Neural cell (in vitro differentiated cells): ENCODE measurements around the gene IFNE. TPM values are rescaled to one million over a fixed set of nuclear protein-coding genes. Genes with fewer than 3 reads are reported as not detected.

ENCODE experiments used
- H2AFZ ChIP-seq: fragments of 200-600, 300-800 bp; sonication (generic), shearing (Covaris generic); 2 replicates; pipeline ENCODE4 v1.6.0; 2014; ENCODE audit warnings: low read depth, mild to moderate bottlenecking, antibody characterized with exemption, low read length, moderate library complexity
- H3F3A ChIP-seq: fragments of 200-600 bp; shearing (Covaris generic); 2 replicates; pipeline ENCODE4 v1.6.1; 2016; ENCODE audit warnings: mild to moderate bottlenecking, moderate library complexity, mixed read lengths, antibody characterized with exemption, low read length; ENCODE audit not compliant: insufficient read depth, poor library complexity, severe bottlenecking
- H3K27ac ChIP-seq: fragments of 200-600, 300-800 bp; sonication (generic), shearing (Covaris generic); 2 replicates; pipeline ENCODE4 v1.5.1; 2014; ENCODE audit warnings: mild to moderate bottlenecking, low read length, moderate library complexity
- H3K27me3 ChIP-seq: fragments of 300-800, 200-600 bp; sonication (generic), shearing (Covaris generic); 2 replicates; pipeline ENCODE4 v1.6.0; 2014; ENCODE audit warnings: mild to moderate bottlenecking, low read depth, low read length, moderate library complexity; ENCODE audit not compliant: insufficient read depth
- H3K36me3 ChIP-seq: fragments of 300-800, 200-600 bp; sonication (generic), shearing (Covaris generic); 2 replicates; pipeline ENCODE4 v1.5.1; 2014; ENCODE audit warnings: mild to moderate bottlenecking, antibody characterized with exemption, low read length, moderate library complexity; ENCODE audit not compliant: insufficient read depth
- H3K4me2 ChIP-seq: fragments of 300-800, 200-600 bp; sonication (generic), shearing (Covaris generic); 2 replicates; pipeline ENCODE4 v1.6.0; 2014; ENCODE audit warnings: mild to moderate bottlenecking, low read length
- H3K4me3 ChIP-seq: fragments of 300-800, 200-600 bp; sonication (generic), shearing (Covaris generic); 2 replicates; pipeline ENCODE4 v1.5.1; 2014; ENCODE audit warnings: mild to moderate bottlenecking, low read length, moderate library complexity
- H3K79me2 ChIP-seq: fragments of 200-600 bp; shearing (Covaris generic); replicated peaks from 2 replicates; pipeline ENCODE4 v1.6.0; 2014; ENCODE audit warnings: mild to moderate bottlenecking, low read length, moderate library complexity; ENCODE audit not compliant: insufficient read depth
- H3K9ac ChIP-seq: fragments of 300-800, 200-600 bp; sonication (generic), shearing (Covaris generic); 2 replicates; pipeline ENCODE4 v1.6.1; 2016; ENCODE audit warnings: mild to moderate bottlenecking, low read length, mixed read lengths
- H3K9me2 ChIP-seq: fragments of 200-600 bp; shearing (Covaris generic); 2 replicates; pipeline ENCODE4 v1.6.1; 2016; ENCODE audit warnings: mild to moderate bottlenecking, low read length, mixed read lengths; ENCODE audit not compliant: insufficient read depth
- H3K9me3 ChIP-seq: fragments of 200-600, 300-800 bp; sonication (generic), shearing (Covaris generic); 2 replicates; pipeline ENCODE4 v1.6.1; 2016; ENCODE audit warnings: mild to moderate bottlenecking, mixed run types, low read length, moderate library complexity, mixed read lengths
- H4K20me1 ChIP-seq: fragments of 200-600 bp; shearing (Covaris generic); 2 replicates; pipeline ENCODE4 v1.6.1; 2016; ENCODE audit warnings: mild to moderate bottlenecking, mixed run types; ENCODE audit not compliant: insufficient read depth
- CTCF ChIP-seq: fragments of 450-650 bp; IDR thresholded peaks from 2 replicates; pipeline ENCODE4 v1.5.1; 2014; ENCODE audit warnings: antibody characterized with exemption, mild to moderate bottlenecking, moderate library complexity; ENCODE audit not compliant: poor library complexity, severe bottlenecking
- EP300 ChIP-seq: fragments of 450-650 bp; conservative IDR thresholded peaks from 2 replicates; pipeline ENCODE4 v1.6.1; 2014; ENCODE audit warnings: antibody characterized with exemption, mild to moderate bottlenecking, moderate library complexity; ENCODE audit not compliant: poor library complexity, severe bottlenecking
- EZH2 ChIP-seq: fragments of 200-600, 300-800 bp; shearing (Covaris generic), sonication (generic); IDR thresholded peaks from 2 replicates; pipeline ENCODE4 v1.6.1; 2014; ENCODE audit warnings: antibody characterized with exemption, low read length, borderline replicate concordance, mild to moderate bottlenecking; ENCODE audit not compliant: insufficient read depth, poor library complexity, severe bottlenecking
- MXI1 ChIP-seq: fragments of 450-650 bp; conservative IDR thresholded peaks from 2 replicates; pipeline ENCODE4 v1.6.1; 2014; ENCODE audit warnings: antibody characterized with exemption, mild to moderate bottlenecking; ENCODE audit not compliant: poor library complexity, severe bottlenecking
- POLR2AphosphoS5 ChIP-seq: IDR thresholded peaks from 2 replicates; pipeline ENCODE4 v1.6.1; 2012
- RAD21 ChIP-seq: fragments of 450-650 bp; conservative IDR thresholded peaks from 2 replicates; pipeline ENCODE4 v1.6.1; 2014; ENCODE audit warnings: antibody characterized with exemption, mild to moderate bottlenecking, moderate library complexity
- REST ChIP-seq: IDR thresholded peaks from 2 replicates; pipeline ENCODE4 v1.6.1; 2012; ENCODE audit warnings: borderline replicate concordance
- SMC3 ChIP-seq: fragments of 450-650 bp; conservative IDR thresholded peaks from 2 replicates; pipeline ENCODE4 v1.6.1; 2014; ENCODE audit warnings: antibody characterized with exemption, mild to moderate bottlenecking, moderate library complexity; ENCODE audit not compliant: poor library complexity
- TAF1 ChIP-seq: IDR thresholded peaks from 2 replicates; pipeline ENCODE4 v1.6.1; 2012; ENCODE audit warnings: low read depth
- polyA plus RNA-seq: library from polyadenylated mRNA; depleted of rRNA; stranded (reverse); fragments of >200 nt; gene quantifications from 2 replicates; pipeline ENCODE4 v1.2.3, GENCODE V29; 2014

Gene IFNE
- polyA plus RNA-seq, 1 donor from 2014 or later = not detected

- Histone ChIP-seq H3F3A (no peaks in the 10 kb centered on the region), H3K4me3 (no peak overlapping the region), H4K20me1 (no peaks in the 10 kb centered on the region), H3K27ac (no peak overlapping the region), H3K27me3 (no peaks in the 10 kb centered on the region), H3K9ac (no peak overlapping the region), H3K9me3 (no peaks in the 10 kb centered on the region), H3K79me2 (no peaks in the 10 kb centered on the region), H2AFZ (no peak overlapping the region), H3K4me2 (no peak overlapping the region), H3K36me3 (no peaks in the 10 kb centered on the region), H3K9me2 (no peaks in the 10 kb centered on the region)
- TF ChIP-seq MXI1 = no peak
These were observed 34.7 kb upstream of the IFNE start for GRCh38 chr9:21516796-21517195.

- no peak for TF ChIP-seq TAF1
- no peak for TF ChIP-seq EZH2
- TF ChIP-seq CTCF = no peak
- no peak for TF ChIP-seq MXI1
- no peak for TF ChIP-seq RAD21
- no peak for TF ChIP-seq EP300
- TF ChIP-seq REST = no peak
- TF ChIP-seq SMC3 = no peak
- TF ChIP-seq POLR2AphosphoS5 = no peak
- Histone ChIP-seq H4K20me1 (no peaks in the 10 kb centered on the region), H3K4me3 (no peak overlapping the region), H3K4me2 (no peak overlapping the region), H3K27ac (no peak overlapping the region), H3F3A (no peaks in the 10 kb centered on the region), H3K27me3 (no peaks in the 10 kb centered on the region), H3K9ac (no peak overlapping the region), H3K36me3 (no peaks in the 10 kb centered on the region), H2AFZ (no peak overlapping the region), H3K79me2 (no peaks in the 10 kb centered on the region), H3K9me3 (no peaks in the 10 kb centered on the region), H3K9me2 (no peaks in the 10 kb centered on the region)
These were observed 31.3 kb upstream of the IFNE start for GRCh38 chr9:21513431-21513830.

GRCh38 chr9:21510806-21511205 is 28.7 kb upstream of the IFNE start:
- TF ChIP-seq EP300 (no peak), TAF1 (no peak), MXI1 (no peak), POLR2AphosphoS5 (no peak), EZH2 (no peak), CTCF (no peak)
- Histone ChIP-seq H3K4me2 (no peak overlapping the region), H3F3A (no peaks in the 10 kb centered on the region), H3K9ac (no peak overlapping the region), H4K20me1 (no peaks in the 10 kb centered on the region), H3K79me2 (no peaks in the 10 kb centered on the region), H3K27me3 (no peaks in the 10 kb centered on the region), H3K4me3 (no peak overlapping the region), H2AFZ (no peak overlapping the region), H3K27ac (no peak overlapping the region), H3K9me2 (no peaks in the 10 kb centered on the region), H3K36me3 (no peaks in the 10 kb centered on the region), H3K9me3 (no peaks in the 10 kb centered on the region)
